Daoy (cell line): ENCODE results near the gene SEMA3A. TPM values are rescaled to one million over a fixed set of nuclear protein-coding genes. Genes with fewer than 3 reads are reported as not detected.

Source experiments
- DNase-seq: peaks from one replicate; pipeline ENCODE4 v3.0.0-alpha.2; 2015; ENCODE audit warnings: low read depth
- total RNA-seq: library from RNA; depleted of rRNA; stranded (reverse); fragments of >200 nt; shearing (Covaris generic); gene quantifications from 2 replicates; pipeline ENCODE4 v1.2.3, GENCODE V29; 2014

The SEMA3A gene
- total RNA-seq, 1 experiment from 2014 or later: 14.3 TPM

GRCh38 chr7:84111842-84112241 is 82.7 kb downstream of the SEMA3A start:
- no peak for DNase-seq

GRCh38 chr7:84110400-84110799 is 84.2 kb downstream of the SEMA3A start:
- no peak for DNase-seq

- no peak for DNase-seq
These were observed 85.8 kb downstream of the SEMA3A start for GRCh38 chr7:84108787-84109186.

GRCh38 chr7:84108119-84108518 is 86.5 kb downstream of the SEMA3A start:
- no peak for DNase-seq

- no peak for DNase-seq
These were observed 87.3 kb downstream of the SEMA3A start for GRCh38 chr7:84107259-84107658.

GRCh38 chr7:84106291-84106690 is 88.3 kb downstream of the SEMA3A start:
- no peak for DNase-seq

- no peak for DNase-seq
These were observed 89.0 kb downstream of the SEMA3A start for GRCh38 chr7:84105586-84105985.

GRCh38 chr7:84104826-84105225 is 89.8 kb downstream of the SEMA3A start:
- DNase-seq: no peak

GRCh38 chr7:84102213-84102612 is 92.4 kb downstream of the SEMA3A start:
- DNase-seq: no peak

GRCh38 chr7:84100866-84101265 is 93.7 kb downstream of the SEMA3A start:
- no peak for DNase-seq

GRCh38 chr7:84095971-84096370 is 98.6 kb downstream of the SEMA3A start:
- no peak for DNase-seq

- DNase-seq: no peak
These were observed 102.4 kb downstream of the SEMA3A start for GRCh38 chr7:84092207-84092606.

- DNase-seq: no peak
These were observed 103.3 kb downstream of the SEMA3A start for GRCh38 chr7:84091318-84091717.

GRCh38 chr7:84088802-84089201 is 105.8 kb downstream of the SEMA3A start:
- DNase-seq: no peak

- DNase-seq: no peak
These were observed 108.6 kb downstream of the SEMA3A start for GRCh38 chr7:84085998-84086397.

GRCh38 chr7:84085147-84085546 is 109.4 kb downstream of the SEMA3A start:
- DNase-seq: peak; percentile 57

- DNase-seq: no peak
These were observed 110.7 kb downstream of the SEMA3A start for GRCh38 chr7:84083846-84084245.

- DNase-seq: no peak
These were observed 112.5 kb downstream of the SEMA3A start for GRCh38 chr7:84081973-84082522.

GRCh38 chr7:84077336-84077735 is 117.3 kb downstream of the SEMA3A start:
- no peak for DNase-seq

GRCh38 chr7:84076219-84076618 is 118.4 kb downstream of the SEMA3A start:
- no peak for DNase-seq

GRCh38 chr7:84073186-84073875 is 121.3 kb downstream of the SEMA3A start:
- no peak for DNase-seq

GRCh38 chr7:84070770-84071169 is 123.8 kb downstream of the SEMA3A start:
- no peak for DNase-seq

GRCh38 chr7:84069999-84070500 is 124.5 kb downstream of the SEMA3A start:
- DNase-seq: no peak

- no peak for DNase-seq
These were observed 125.6 kb downstream of the SEMA3A start for GRCh38 chr7:84069033-84069432.
